GM18519 (cell line): ENCODE measurements around the gene TET2.
A peak's percentile ranks its signal among the peaks of the same experiment; 100 is the strongest.

Experiments
- ATAC-seq: cut with Tn5 transposase; IDR thresholded peaks from one replicate; pipeline ENCODE4 v1.9.1; 2021; ENCODE audit warnings: mild to moderate bottlenecking, moderate library complexity; ENCODE audit not compliant: unreplicated experiment, low FRiP score

TET2 gene

GRCh38 chr4:105225500-105225899, 78.8 kb downstream of the TET2 start:
- no peak for ATAC-seq

DNA sequence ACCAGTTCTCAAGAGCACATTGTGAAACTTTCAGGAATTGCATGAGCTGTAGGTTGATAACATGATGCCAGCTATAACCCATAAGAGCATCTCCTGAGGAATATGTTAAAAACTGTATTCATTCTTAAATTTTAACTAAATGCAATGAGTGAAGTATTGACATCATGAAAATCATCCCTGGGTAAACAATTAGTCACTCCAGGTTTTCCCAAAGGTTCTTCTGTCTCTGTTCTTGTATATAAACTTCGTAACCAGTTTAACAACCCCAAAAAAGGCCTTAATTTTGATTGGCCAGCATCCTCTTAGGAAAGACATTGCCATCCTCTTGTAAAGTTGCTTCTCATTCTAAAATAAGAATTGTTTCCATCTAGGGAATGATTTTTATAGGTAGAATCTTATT, 80.4 kb downstream of the TET2 start:
- no peak for ATAC-seq

DNA sequence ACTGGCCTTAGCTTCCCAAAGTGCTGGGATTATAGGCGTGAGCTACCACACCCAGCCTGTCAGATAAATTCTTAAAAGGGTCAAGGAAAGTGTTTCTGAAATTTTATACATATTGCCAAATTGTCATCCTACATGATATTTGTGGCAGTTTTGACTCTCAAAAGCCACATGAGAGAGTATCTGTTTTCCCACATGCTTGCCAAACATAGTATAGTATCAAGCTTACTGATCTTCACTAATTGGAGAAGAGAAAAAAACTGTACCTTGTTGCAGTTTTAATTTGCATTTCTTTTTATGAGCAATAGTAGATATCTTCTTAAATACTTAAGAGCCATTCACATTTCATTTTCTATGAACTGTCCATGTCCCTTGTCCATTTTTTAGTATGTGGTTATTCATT, 83.6 kb downstream of the TET2 start:
- ATAC-seq: no peak

DNA sequence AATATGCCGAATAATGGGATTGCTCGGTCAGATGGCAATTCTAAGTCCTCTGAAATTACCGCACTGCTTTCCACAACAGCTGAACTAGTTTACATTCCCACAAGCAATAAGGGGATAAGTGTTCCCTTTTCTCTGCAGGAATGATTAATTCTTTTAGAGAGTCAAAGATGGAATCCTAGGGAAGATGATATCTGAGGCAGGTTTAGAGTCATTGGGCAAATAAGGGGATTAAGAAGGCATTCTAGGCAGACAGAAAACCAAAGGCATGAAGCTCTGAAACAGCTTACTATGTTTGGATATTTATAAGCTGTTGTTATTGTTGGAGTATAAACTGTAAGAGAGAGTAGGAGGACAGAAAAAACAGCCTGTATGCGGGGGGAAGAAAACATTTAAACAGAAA, 85.7 kb downstream of the TET2 start:
- no peak for ATAC-seq

DNA sequence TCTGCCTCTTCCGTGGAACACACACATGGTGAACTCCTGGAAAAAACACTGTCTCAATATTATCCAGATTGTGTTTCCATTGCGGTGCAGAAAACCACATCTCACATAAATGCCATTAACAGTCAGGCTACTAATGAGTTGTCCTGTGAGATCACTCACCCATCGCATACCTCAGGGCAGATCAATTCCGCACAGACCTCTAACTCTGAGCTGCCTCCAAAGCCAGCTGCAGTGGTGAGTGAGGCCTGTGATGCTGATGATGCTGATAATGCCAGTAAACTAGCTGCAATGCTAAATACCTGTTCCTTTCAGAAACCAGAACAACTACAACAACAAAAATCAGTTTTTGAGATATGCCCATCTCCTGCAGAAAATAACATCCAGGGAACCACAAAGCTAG, 87.9 kb downstream of the TET2 start:
- ATAC-seq: no peak

DNA sequence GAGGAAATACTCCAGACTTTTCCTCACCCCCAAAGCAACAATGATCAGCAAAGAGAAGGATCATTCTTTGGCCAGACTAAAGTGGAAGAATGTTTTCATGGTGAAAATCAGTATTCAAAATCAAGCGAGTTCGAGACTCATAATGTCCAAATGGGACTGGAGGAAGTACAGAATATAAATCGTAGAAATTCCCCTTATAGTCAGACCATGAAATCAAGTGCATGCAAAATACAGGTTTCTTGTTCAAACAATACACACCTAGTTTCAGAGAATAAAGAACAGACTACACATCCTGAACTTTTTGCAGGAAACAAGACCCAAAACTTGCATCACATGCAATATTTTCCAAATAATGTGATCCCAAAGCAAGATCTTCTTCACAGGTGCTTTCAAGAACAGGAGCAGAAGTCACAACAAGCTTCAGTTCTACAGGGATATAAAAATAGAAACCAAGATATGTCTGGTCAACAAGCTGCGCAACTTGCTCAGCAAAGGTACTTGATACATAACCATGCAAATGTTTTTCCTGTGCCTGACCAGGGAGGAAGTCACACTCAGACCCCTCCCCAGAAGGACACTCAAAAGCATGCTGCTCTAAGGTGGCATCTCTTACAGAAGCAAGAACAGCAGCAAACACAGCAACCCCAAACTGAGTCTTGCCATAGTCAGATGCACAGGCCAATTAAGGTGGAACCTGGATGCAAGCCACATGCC, 89.7 kb downstream of the TET2 start:
- peak; percentile 51 for ATAC-seq

DNA sequence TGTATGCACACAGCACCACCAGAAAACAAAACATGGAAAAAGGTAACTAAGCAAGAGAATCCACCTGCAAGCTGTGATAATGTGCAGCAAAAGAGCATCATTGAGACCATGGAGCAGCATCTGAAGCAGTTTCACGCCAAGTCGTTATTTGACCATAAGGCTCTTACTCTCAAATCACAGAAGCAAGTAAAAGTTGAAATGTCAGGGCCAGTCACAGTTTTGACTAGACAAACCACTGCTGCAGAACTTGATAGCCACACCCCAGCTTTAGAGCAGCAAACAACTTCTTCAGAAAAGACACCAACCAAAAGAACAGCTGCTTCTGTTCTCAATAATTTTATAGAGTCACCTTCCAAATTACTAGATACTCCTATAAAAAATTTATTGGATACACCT, 90.2 kb downstream of the TET2 start:
- ATAC-seq: no peak

DNA sequence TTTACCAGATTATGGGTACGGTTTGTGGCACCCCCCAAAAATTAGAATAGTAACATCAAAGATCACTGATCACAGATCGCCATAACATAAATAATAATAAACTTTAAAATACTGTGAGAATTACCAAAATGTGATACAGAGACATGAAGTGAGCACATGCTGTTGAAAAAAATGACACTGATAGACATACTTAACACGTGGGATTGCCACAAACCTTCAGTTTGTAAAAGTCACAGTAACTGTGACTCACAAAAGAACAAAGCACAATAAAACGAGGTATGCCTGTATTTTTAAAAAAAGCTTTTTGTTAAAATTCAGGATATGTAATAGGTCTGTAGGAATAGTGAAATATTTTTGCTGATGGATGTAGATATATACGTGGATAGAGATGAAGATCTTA, 93.4 kb downstream of the TET2 start:
- ATAC-seq: no peak

GRCh38 chr4:105241451-105241850, 94.8 kb downstream of the TET2 start:
- ATAC-seq: no peak

DNA sequence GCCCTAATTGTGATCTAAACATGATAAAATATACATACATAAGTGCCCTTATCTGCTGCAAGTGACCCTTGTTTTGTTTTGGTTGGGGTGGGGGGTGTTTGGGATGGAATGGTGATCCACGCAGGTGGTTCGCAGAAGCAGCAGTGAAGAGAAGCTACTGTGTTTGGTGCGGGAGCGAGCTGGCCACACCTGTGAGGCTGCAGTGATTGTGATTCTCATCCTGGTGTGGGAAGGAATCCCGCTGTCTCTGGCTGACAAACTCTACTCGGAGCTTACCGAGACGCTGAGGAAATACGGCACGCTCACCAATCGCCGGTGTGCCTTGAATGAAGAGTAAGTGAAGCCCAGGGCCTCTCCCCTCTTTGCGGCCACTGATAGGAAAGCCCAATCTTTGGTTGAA, 96.8 kb downstream of the TET2 start:
- ATAC-seq: no peak

DNA sequence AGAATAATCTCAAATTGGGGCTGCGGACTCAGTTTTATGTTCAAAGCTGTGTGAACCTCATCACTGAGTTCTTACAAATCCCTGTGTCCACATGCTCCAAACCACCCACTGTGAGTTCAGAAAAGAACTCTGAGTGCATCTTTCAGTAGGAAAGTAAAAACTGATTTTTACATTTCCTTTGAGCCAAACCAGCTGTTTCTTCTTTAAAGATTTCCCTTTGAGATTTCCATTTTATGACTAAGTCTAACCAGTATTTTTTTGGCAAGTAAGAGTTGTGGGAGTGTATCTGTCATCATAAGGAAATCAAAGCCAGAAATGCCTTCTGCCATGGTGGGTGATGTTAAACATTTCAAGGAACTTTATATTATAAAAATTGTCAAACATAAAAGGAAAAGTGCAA, 100.0 kb downstream of the TET2 start:
- no peak for ATAC-seq

DNA sequence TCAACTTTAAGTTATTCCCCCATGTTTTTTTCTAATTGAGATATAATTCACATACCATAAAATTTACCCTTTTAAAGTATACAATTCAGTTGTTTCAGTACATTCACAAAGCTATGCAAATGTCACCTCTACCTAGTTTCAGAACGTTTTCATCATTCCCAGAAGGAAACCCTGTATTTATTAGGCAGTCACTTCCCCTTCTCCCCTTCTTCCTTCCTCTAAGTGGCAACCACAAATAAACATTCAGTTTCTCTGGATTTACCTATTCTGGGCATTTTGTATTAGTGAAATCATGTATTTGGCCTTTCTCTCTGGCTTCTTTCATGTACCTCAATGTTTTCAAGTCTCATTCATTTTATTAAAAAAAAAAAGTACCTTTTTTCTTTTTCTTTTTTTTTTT, 101.9 kb downstream of the TET2 start:
- no peak for ATAC-seq

DNA sequence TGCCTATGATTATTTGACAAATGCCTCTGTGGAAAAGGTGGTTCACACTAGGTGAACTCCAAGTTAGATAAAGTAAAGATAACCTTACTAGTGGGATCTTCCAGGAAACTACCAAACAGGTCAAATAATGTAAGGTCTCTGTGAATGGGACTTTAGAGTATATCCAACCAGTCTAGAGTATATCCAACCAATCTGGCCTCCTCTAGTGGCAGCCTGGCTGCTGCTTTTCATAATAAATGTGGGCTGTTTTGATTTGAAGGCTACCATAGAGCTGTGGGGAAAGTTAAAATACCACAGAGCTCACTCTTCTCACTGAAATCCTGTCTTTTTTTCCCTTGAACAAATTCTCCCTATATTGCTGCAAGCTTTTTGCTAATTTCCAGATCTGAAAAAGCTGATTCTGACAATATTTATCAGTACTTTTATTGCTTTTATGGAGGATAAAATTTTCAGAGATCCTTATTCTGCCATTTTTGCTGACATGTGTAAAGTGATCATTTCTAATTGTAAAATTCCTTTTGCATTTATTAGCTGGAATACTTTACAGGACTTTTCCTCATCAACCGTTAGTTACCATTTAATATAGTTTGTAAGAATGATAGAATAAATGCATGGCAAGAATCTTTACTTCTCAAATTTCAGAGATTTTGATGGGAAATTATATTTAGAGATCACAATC, 111.3 kb downstream of the TET2 start:
- ATAC-seq: no peak

GRCh38 chr4:105265689-105266088, 119.0 kb downstream of the TET2 start:
- ATAC-seq: no peak

DNA sequence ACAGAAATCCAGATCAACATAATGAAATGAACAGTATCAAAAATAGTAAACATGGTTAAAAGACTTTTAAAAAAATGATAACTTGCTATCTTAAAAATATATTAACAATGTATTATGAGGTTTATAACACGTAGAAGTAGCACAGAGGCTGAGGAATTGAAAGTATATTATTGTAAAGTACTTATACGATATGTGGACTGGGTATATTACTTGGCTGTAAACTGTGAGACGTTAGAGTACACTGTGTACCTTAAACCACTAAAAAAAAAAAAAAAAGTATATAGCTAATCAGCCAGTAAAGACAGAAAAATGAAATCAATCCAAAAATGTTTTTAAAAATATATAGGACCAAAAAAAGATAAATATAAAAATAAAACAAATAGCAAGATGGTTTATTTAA, 120.6 kb downstream of the TET2 start:
- no peak for ATAC-seq

- ATAC-seq: no peak
Observed at GRCh38 chr4:105272002-105272401, 125.3 kb downstream of the TET2 start.

- ATAC-seq: no peak
Observed at GRCh38 chr4:105273230-105273629, 126.6 kb downstream of the TET2 start.

DNA sequence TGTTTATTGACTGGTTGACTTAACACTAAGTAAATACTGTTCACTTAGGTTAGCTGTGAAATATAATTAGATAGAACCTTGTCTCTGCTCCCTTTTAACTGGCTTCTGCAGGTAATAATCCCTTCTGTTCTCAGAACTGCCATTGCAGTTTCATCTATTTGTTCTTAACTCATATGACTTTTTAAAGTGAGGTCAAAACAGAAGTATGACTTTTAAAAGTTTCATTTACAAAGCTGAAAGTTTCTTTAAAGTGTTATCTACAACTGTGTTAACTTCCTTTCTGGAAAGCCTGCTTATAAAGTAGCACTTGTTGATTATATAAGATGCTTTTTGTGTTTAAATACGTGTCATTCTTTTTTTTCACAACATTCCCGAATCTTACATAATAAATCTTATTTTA, 127.4 kb downstream of the TET2 start:
- ATAC-seq: no peak

GRCh38 chr4:105274504-105274903, 127.8 kb downstream of the TET2 start:
- no peak for ATAC-seq

- ATAC-seq: no peak
Observed at GRCh38 chr4:105276361-105277104, 129.9 kb downstream of the TET2 start.

- no peak for ATAC-seq
Observed at GRCh38 chr4:105277702-105278101, 131.0 kb downstream of the TET2 start.

DNA sequence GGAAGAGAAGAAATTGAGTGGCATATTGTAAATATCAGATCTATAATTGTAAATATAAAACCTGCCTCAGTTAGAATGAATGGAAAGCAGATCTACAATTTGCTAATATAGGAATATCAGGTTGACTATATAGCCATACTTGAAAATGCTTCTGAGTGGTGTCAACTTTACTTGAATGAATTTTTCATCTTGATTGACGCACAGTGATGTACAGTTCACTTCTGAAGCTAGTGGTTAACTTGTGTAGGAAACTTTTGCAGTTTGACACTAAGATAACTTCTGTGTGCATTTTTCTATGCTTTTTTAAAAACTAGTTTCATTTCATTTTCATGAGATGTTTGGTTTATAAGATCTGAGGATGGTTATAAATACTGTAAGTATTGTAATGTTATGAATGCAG, 132.6 kb downstream of the TET2 start:
- ATAC-seq: no peak
